Measurements from ENCODE around the gene MYH3.
A peak's percentile ranks its signal among the peaks of the same experiment; 100 is the strongest.

The MYH3 gene

GRCh38 chr17:10657148-10657547 lies at the start of gene MYH3:
MYH3 (minus strand) TSS chr17:10657309; CDS start chr17:10655064, 2,245 bp downstream.
- DNase-seq (ENCODE audit: low read depth, low spot score) = no peak
- ChIA-PET POLR2A (no interaction called here), CTCF (interaction anchor here (1.3 to 5.1 kb wide), 2 partner anchors 11 to 40 kb away, joined by 3 to 33 read pairs; no protein-coding TSS in a partner anchor)
- no peak within 1 kb of the TSS for H3K4me3 ChIP-seq (ENCODE audit: low read depth, low read length)
- no peak for TF ChIP-seq CTCF (IDR thresholded peaks at IDR 0.05; ENCODE audit: insufficient read depth, low read length, missing control alignments)

DNA sequence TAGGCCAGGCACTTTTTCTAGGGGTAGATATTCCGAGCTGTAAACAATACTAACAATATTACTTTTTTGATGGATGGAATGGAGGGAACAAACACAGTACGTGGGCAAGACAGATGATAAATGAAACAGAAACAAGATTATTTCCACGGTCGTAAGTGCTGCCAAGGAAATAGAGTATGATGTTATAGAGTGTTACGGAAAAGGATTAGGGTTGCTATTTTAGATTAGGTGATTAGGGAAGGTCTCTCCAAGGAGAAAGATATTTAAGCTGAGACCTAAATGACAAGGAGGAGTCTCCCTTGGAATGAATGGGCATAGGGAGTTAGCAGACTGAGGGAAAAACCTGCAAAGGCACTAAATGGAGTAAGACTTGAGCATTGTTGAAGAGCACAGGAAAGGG lies 48.6 kb upstream of the MYH3 start:
- no peak for TF ChIP-seq CTCF (IDR thresholded peaks at IDR 0.05; ENCODE audit: insufficient read depth, low read length, missing control alignments)
- ChIA-PET CTCF (interaction anchor here (1.5 kb wide), 1 partner anchor 59 kb away, joined by 4 read pairs; no protein-coding TSS in a partner anchor), POLR2A (no interaction called here)
- no peak overlapping the region for H3K4me3 ChIP-seq (ENCODE audit: low read depth, low read length)
- no peak for DNase-seq (ENCODE audit: low read depth, low spot score)

- DNase-seq (ENCODE audit: low read depth, low spot score) = no peak
- H3K4me3 ChIP-seq (ENCODE audit: low read depth, low read length) = no peak overlapping the region
- ChIA-PET CTCF (interaction anchor here (1.0 to 4.0 kb wide), 4 partner anchors 18 to 56 kb away, joined by 3 to 21 read pairs (median 4); partner anchors contain the start of gene TMEM220), POLR2A (interaction anchor here (1.0 kb wide), 1 partner anchor 12 kb away, joined by 3 read pairs; no protein-coding TSS in a partner anchor)
- TF ChIP-seq CTCF (IDR thresholded peaks at IDR 0.05; ENCODE audit: insufficient read depth, low read length, missing control alignments) = no peak
Observed at GRCh38 chr17:10702574-10702973, 45.5 kb upstream of the MYH3 start.

GRCh38 chr17:10699856-10700255 lies 42.7 kb upstream of the MYH3 start:
- no peak for TF ChIP-seq CTCF (IDR thresholded peaks at IDR 0.05; ENCODE audit: insufficient read depth, low read length, missing control alignments)
- POLR2A ChIA-PET = no interaction called here
- DNase-seq (ENCODE audit: low read depth, low spot score) = no peak
- no peak overlapping the region for H3K4me3 ChIP-seq (ENCODE audit: low read depth, low read length)
- CTCF ChIA-PET = interaction anchor here (0.9 to 4.0 kb wide), 4 partner anchors 12 to 53 kb away, joined by 3 to 21 read pairs (median 6); no protein-coding TSS in a partner anchor

- no peak for TF ChIP-seq CTCF (IDR thresholded peaks at IDR 0.05; ENCODE audit: insufficient read depth, low read length, missing control alignments)
- peak overlapping the region; percentile 97 for H3K4me3 ChIP-seq (ENCODE audit: low read depth, low read length)
- CTCF ChIA-PET = interaction anchor here (1.6 to 3.2 kb wide), 2 partner anchors 13 to 68 kb away, joined by 3 to 15 read pairs; no protein-coding TSS in a partner anchor
- no peak for DNase-seq (ENCODE audit: low read depth, low spot score)
- POLR2A ChIA-PET = no interaction called here
Observed at GRCh38 chr17:10698096-10698818, 41.1 kb upstream of the MYH3 start.
